ENCODE data around the gene AUTS2.

Gene AUTS2

DNA sequence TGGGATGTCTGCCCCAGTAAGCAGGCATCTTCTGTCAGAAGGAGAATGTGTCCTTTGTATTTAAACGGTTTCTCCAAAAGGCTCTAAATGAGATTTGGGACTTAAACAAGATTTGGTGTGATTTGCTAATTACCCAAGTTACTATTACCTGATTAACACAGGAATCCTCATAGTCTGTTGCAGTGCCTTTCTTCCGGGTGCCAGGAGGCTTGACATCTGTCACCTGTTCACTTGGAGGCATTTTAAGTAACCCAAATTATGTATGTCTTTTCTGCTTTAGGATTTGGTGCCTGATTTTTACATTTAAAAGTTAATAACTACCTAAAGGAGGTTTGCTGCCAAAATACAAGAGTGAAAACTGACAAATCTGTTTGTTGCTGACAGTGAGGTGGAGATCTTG, 945.7 kb downstream of the AUTS2 start:
- DNase-seq (ENCODE audit: low spot score): no peak

DNA sequence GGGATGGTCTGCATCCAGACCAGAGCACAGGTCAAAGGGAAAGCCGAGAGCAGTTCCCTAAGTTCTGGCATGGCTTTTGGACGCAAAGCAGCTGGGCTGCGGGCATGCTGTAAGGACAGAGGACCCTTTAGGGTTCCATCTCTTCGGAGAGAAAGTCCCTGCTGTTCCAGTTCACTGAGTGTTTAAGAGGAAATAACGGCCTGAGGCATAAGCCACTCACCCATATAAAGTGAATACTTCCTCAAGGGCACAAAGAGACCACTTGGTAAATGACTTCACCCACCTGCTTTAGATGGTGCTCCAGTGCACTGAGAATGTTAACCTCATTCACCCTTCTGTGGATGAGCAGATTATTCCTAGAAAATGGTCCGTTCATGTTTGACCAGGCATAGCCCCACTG, 946.9 kb downstream of the AUTS2 start:
- DNase-seq (ENCODE audit: low spot score): no peak

DNA sequence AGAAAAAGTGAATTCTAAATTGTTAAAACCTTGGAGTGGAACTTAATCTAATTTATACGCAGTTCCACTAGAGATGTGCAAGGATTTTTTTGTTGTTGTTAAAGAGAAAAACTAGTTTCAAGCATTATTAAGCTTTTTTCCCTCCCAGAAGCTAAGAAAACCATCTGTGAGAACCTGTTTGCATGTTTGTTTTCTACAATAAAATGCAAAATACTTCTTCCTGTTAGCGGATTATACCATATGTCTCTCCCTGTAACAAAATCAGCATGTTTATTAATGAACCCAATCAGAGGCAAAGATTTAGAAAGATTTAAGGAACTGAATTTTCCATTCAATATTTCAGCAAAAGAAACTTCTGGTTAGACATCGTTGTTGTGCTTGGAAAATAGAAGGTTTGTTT, 953.9 kb downstream of the AUTS2 start:
- DNase-seq (ENCODE audit: low spot score): no peak

DNA sequence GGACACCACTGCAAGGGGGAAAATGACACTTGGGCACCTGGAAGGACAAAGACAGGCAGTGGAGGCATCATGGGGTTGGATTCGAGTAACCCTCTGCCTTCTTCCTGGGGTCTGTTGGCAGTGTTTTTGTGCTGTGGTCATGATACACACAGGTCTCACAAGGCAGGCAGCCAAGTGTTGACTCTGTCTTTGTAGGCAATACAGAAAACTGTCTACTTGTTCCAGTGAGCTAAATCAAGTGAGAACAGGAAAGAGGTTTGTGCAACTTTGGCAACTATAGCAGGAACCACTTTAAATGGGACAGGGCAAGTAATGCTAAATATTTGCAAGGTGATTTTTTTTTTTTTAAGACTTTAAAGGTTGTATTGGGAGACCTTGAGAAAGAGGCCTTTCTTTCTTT, 955.1 kb downstream of the AUTS2 start:
- no peak for DNase-seq (ENCODE audit: low spot score)

DNA sequence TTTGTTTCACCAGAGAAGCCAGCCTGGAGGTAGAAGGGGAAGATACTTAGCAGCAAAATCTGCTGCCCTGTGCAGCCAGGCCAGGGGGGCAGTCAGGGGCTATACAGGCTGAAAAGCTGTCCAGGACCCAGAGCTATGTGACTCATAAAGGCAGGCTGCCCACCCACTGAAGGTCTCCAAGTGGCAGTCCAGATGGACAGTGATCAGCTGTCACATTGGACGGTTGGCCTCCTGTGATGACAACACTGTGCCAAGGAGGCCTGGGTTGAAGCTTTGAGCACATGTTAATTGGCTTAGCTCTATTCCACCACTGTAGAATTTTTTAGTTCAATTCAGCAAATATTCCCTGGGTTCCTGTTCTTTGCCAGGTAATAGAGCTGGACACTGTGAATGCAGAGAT, 956.4 kb downstream of the AUTS2 start:
- DNase-seq (ENCODE audit: low spot score): no peak

DNA sequence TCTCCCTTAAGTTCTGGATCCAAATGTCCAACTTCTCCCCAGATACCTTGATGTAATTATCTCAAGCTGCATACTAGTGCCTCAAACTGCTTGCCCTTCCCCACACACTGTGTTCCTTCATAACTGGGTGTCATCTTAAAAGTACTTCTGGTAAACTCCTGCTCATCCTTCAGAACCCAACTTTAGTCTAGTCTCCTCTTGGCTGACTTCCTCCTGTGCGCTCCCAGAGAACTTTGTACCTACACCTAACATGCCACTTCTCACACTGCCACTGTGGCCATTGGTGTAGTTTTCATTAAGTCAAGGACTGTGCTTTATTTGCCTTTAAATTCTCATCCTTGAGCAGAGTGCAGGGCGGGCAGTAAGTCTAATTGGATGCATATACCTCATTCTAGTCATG, 958.5 kb downstream of the AUTS2 start:
- no peak for DNase-seq (ENCODE audit: low spot score)

DNA sequence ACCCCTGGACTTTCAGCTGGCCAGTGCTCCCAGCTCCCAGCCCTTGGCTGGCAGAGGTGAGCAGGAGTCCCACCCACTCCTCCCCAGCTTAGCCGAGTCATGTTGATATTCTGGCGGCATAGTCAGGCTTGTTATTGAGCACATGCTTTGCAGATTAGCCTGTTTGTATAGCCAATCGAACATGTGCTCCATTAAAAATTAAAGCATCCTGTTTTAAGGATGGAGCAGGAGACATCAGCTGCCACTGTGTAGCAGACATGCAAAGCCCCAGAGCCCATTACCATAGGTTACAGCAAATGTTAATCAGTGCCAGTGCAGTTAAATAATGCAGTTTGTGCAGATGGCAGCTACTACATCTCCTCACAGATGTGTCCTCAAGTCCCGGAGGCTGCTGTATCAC, 959.1 kb downstream of the AUTS2 start:
- peak; percentile 20 for DNase-seq (ENCODE audit: low spot score)

DNA sequence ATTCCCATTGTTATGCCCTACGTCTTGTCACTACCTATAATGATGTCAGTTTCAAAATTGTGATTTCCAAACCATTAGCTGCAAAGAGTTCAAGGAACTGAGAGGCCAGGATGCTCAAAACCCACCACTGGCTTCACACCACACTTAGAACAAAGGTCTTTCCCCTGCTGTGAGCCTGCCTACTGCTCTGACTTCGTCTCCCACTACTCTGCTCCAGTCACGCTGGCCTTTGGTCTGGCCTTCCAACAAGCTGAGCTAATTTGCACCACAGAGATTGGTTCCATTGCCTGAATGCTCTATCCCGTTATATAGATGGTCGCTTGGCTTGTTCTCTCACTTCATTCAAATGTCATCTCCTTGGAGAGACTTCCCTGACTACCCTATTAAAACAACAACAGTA, 961.5 kb downstream of the AUTS2 start:
- no peak for DNase-seq (ENCODE audit: low spot score)

DNA sequence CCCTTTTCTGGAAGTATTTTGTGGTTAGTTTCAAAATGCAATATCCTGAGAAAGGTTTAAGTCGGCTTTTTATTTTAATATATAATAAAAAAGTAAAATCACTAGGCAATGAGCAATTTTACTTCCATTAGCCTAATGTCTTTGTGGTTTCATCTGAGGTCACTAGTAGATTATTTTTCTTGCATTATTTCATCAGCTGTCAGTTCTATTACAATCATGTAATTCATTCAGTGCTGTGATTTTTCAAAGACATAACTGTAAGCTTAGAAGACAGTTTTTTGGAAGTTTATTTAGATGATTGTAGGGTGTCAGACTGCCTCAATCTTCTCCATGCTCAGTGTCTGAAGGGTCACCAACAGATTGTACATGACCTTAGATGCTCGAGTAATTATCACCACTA, 965.7 kb downstream of the AUTS2 start:
- no peak for DNase-seq (ENCODE audit: low spot score)

DNA sequence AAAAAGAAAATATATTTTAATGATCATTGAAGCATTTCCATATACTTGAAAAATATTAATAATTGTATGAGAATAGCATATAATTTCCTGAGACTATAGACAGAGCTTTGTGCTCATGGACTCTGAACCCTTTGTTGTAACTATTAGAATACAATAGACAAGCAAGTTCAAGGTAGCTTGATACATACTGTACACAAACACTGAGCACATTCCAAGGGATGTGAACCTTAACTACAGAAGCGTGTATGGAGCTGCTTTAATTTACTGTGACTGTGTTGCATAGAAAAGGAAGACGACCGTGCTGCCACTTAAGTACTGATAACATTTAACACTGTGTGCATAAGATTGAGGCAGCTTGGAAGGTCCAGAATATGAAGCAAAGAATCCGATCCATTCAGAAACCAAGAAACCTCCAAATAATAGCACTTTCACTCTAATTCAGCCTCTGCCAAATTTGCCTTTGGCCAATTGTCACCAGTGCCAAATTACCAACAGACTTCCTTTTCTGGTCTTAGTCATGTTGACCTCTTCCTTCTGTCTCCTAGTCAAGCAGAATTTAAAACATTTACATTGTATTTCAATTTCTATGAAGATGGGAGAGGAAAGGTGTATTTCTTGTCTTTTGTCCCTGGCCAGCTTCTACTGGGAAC, 967.6 kb downstream of the AUTS2 start:
- no peak for DNase-seq (ENCODE audit: low spot score)

DNA sequence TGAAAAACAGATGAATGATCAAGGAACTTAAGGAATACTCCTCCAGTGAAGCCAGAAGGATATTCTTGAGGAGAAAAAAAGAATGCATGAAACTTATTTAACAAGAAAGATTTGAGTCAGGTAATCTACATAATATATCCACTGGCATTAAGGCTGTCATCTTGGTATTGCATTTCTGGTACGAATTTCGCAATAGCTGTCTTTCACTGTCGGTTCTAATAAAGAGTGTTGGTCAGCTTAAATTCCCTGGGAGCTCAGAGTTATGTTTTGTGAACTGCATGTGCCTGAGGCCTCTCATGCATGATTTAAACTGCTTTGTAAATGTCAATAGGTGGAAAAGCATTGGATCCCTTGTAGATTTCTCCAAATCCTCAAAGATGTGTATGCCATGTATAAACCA, 968.4 kb downstream of the AUTS2 start:
- DNase-seq (ENCODE audit: low spot score): no peak

DNA sequence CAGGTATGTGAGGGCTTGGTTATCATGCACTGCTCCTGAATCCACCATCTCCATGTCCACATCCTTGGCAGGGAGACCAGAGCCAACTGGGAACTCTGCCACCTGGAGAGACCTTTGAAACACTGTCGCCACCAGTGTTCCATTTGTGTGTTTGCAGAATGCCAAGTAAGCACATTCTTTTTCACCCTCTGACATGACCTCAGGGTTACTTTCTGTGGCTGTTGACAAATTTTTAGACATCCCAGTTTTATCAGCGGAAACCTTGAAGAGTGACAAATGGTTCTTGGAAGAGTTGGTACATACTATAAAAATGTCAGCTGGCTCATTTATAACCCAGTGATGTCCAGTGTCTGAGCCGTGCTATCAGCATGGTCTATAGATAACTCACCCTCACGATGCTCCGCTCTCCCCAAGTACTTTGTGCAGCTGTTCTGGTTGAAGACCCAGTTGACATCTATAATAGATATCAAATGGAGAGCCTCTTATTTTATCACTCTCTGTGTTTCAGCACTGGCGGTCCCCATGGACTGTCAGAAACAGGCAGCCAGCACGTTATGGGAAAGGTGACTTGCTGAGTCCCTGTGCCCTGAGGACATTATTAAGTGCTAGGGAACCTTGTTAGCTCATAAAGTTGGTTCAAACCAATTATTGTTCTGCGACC, 970.5 kb downstream of the AUTS2 start:
- DNase-seq (ENCODE audit: low spot score): no peak

DNA sequence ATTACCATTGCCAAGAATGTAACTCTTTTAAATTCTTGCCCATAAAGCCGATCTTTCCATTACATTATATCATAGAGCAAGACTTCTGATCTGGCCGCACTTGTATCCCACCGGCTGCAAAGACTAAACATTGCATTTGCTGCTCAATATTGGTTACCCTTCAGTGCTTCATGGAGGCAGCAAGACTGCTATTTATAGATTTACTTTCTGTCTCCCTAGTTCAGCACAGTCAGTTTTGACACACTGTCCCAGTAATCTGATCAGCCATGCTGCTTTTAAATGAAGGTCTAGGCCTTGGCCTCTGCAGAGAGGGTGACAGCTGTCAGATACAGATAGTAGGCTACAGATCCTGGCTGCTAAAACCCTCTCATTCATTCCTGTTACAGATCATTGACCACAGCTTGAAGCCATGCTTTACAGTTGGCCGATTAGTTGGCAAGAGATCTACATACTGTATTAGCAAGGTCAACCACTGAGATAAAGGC, 971.1 kb downstream of the AUTS2 start:
- DNase-seq (ENCODE audit: low spot score): no peak

DNA sequence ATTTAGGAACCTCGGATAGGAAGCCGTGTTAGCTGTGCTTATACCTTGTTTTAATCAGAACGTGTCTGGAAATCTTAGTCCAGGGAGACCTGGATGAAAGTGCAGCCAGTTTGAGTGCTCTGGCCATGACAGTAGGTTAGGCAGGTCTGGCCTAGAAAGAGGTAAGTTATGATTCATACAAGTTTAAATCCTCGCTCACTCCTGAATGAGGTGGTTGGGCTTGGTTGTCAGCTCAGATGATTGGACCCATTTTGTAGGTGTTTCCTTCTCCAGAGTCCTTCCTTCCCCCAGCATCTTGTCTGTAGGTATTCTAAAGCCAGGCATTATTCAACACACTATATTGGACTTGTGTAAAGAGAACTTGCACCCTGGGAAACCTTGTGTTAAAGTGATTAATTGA, 971.8 kb downstream of the AUTS2 start:
- no peak for DNase-seq (ENCODE audit: low spot score)

DNA sequence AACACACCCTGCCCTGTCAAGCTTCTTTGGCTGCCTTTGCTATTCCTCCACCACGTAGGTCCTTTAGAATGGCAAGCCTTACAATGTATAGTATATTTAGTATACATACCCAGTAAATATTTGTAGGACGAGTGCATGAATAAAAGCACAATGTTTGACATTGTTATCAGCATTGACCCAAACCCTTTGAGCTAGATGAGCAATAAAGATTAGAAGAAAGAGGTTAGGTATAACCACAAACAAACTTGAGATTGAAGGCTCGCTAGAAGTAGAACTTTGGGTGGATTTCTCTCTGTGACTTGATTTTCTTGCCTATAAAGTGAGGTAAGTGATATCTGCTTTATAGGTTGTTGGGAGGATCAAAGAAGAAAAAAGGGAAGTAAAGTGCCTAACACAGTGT, 972.7 kb downstream of the AUTS2 start:
- DNase-seq (ENCODE audit: low spot score): no peak

DNA sequence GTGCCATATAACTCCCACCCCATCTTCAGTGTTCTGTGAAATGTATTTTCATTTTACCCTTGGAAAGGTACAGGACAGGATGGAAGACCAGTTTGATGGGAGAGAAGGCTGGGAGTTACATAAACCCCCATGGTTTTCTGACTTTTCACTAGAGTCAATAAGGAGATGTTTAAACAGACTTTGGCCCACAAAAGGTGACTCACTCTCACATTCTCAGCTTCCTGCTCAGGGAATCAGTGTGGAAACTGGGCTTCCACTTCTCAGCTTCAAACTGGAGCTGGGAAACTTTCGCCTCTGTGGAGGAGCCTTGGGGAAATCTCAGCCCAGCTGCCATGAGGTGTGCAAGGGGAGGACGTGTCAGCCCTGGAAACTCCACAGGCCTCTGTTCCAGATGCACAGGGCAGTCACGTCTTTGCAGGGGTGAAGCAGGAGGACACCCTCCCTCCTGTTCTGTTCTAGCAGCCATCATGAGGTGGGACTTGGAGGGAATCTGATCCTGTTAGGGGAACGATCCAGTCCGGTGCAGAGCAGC, 973.2 kb downstream of the AUTS2 start:
- DNase-seq (ENCODE audit: low spot score): peak; percentile 58

DNA sequence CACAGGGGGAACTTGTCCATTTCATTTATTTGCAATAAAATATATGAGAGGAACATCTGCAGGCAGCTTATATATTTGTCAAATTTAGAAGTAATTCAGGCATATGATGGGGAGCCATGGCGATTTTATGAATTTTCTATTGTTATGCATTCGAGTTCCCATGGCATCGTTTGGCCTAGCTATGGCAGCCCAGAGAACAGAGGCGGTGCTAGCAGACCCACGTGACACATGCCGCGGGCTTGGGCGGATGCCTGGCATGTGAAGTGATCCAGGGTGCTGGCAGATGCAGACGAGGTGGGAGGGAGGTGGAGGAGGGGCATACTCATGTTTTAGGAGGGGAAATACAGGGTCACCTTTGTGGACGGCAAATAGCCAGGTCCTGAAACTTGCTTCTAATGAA, 973.7 kb downstream of the AUTS2 start:
- DNase-seq (ENCODE audit: low spot score): no peak

DNA sequence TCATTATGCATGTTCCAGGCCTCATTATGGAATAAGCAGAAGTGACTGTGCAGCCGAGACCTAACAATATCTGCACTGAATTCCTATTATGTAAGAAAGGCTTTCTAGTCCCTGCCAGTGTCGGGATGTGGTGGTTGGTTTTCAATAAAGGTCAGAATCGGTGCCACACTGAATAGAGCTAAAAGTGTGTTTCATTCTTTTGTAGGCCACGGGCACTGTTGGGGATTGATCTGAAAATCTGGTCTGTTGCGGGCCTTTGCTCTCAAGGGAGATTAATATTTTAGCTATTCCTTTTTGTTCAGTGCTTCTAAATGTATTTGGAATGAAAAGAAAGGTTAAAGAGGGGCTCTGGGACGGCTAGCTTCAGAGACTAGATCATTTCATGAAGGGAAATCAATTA, 974.3 kb downstream of the AUTS2 start:
- no peak for DNase-seq (ENCODE audit: low spot score)

DNA sequence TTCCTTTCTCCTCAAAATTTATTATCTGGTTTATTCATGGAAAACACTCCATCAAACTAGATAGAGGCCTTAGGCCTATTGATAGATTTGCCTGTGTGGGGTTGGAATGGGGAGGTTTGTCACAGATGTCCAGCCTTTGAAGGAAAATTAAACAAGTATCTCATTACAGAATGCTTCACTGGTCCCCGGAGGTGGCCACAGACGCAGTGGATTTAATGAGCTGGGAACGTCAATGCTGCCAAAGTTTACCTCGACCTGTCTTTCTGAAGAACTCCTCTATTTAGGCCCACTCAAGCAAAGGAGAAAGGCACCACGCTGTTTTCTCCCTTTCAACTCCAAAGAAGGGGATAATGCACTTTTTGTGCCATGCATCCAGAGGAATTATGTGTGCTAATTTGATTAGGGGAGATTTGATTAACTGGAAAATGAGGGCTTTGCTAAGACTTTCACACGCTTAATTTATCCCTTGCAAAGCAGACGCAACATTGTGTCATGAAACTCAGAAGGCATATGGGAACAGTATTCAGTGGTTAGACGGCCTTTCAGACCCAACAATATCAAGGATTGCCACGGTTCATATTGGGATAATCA, 974.9 kb downstream of the AUTS2 start:
- DNase-seq (ENCODE audit: low spot score): no peak

DNA sequence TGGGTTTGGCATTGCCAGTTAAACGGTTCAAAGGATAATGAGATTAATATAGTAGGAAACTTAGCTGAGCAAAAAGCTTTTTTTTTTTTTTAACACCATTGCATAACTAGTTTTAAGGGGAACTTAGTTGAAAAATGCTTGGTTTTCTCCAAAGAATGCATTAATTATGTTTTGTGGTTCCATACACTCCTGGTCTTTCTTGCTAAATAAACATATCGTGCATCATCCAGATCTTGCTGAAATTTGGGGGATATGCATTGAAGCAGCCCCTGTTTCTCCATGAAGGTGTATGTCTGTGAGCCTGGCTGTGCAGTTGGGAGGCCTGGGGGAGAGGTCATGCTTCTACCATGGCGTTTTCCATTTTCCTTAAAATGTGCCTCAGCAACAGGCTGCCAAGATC, 975.4 kb downstream of the AUTS2 start:
- DNase-seq (ENCODE audit: low spot score): no peak

DNA sequence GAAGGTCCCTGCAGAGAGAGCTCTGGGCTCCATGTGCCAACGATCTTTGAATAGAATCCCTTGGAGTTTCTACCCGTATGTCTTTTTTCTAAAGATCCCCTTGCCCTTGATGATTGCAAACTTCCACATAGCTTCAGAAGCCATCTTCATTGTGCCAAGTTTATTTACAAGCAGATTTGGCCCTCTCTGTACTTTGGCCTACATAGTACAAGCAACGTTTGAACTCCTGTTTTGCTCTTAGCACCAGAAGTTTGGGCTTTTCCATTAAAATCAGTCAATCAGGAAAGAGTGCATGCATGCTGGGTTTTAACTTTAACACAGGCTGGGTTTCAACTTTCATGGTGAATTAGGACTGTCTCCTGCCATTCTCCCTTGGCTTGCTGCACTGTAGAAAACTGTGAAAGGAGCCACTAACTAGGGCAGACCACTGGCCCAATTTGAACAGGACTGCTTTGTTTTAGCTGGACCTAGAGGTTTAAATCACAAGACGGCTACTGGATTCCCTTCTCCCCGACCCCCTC, 976.1 kb downstream of the AUTS2 start:
- DNase-seq (ENCODE audit: low spot score): no peak

DNA sequence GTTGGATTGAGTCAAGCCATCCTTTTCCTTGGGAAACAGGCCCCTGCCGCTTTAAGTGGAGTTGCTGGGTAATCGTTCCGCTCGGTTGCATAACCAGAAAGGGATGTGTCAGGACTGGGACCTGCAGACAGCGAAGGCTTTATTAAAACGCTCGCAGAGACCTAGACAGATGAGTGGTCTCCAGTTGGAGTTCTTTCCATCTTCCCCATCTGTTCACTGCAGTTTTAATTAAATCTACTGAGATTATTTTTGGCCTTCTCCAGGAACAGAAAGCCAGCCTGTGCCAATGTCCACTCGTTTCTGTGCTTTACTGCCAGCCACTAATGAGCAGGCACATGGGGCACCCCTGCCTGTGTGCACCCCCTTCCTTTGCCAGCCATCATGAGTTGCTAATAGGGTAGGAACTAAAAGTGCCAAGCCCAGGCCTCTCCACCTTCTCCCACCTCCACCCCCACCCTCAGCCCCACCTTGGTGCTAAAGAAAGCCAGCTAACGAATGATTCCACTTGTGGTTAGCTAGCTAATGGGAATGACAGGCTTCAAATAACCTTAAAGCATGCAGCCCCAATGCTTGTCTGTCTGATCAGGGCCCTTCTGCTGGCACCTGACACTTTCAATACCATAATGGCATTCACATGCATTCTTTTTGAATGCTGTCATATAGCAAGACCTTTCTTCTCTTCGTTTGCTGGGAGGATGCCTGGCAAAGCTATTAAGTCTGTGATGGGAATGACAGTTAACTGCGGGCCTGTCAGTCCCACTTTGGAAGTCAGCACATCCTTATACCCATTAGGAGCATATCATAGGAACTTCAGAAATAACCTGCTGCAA, 976.9 kb downstream of the AUTS2 start:
- DNase-seq (ENCODE audit: low spot score): no peak
